MM.1S (cell line): Measurements from ENCODE around the gene KNOP1.

Experiments
- DNase-seq: peaks from one replicate; pipeline ENCODE4 v3.0.0-alpha.2; 2015
- H2AFZ ChIP-seq: fragments of 300-600 bp; sonication (generic); 2 replicates; pipeline ENCODE4 v1.6.0; 2016; ENCODE audit warnings: antibody characterized with exemption, low read length
- H3F3A ChIP-seq: fragments of 300-600 bp; sonication (generic); 2 replicates; pipeline ENCODE4 v1.6.1; 2016; ENCODE audit warnings: mild to moderate bottlenecking, antibody characterized with exemption, low read length, moderate library complexity, mixed read lengths; ENCODE audit not compliant: insufficient read depth
- H3K27ac ChIP-seq: fragments of 300-600 bp; sonication (generic); 2 replicates; pipeline ENCODE4 v1.5.1; 2016; ENCODE audit warnings: mild to moderate bottlenecking, low read length
- H3K27me3 ChIP-seq: fragments of 300-600 bp; sonication (generic); replicated peaks from 2 replicates; pipeline ENCODE4 v1.6.0; 2016; ENCODE audit warnings: low read length; ENCODE audit not compliant: insufficient read depth
- H3K36me3 ChIP-seq: fragments of 300-600 bp; sonication (generic); replicated peaks from 2 replicates; pipeline ENCODE4 v1.6.1; 2016; ENCODE audit warnings: mild to moderate bottlenecking, low read length, mixed read lengths; ENCODE audit not compliant: insufficient read depth
- H3K4me1 ChIP-seq: fragments of 300-600 bp; sonication (generic); 2 replicates; pipeline ENCODE4 v1.6.1; 2016; ENCODE audit warnings: low read length, mixed read lengths
- H3K4me2 ChIP-seq: fragments of 300-600 bp; sonication (generic); 2 replicates; pipeline ENCODE4 v1.6.0; 2016; ENCODE audit warnings: low read depth, low read length
- H3K4me3 ChIP-seq: fragments of 300-600 bp; sonication (generic); 2 replicates; pipeline ENCODE4 v1.5.1; 2016; ENCODE audit warnings: low read length, mixed read lengths
- H3K79me2 ChIP-seq: fragments of 300-600 bp; sonication (generic); 2 replicates; pipeline ENCODE4 v1.6.1; 2016; ENCODE audit warnings: mixed run types, low read length, mixed read lengths
- H3K9ac ChIP-seq: fragments of 300-600 bp; sonication (generic); 2 replicates; pipeline ENCODE4 v1.6.1; 2016; ENCODE audit warnings: low read length, mixed read lengths
- H3K9me2 ChIP-seq: fragments of 300-600 bp; sonication (generic); replicated peaks from 2 replicates; pipeline ENCODE4 v1.6.1; 2016; ENCODE audit warnings: mild to moderate bottlenecking, low read length, mixed read lengths; ENCODE audit not compliant: insufficient read depth
- H3K9me3 ChIP-seq: fragments of 300-600 bp; sonication (generic); replicated peaks from 2 replicates; pipeline ENCODE4 v1.6.1; 2016; ENCODE audit warnings: mild to moderate bottlenecking, low read length, mixed read lengths; ENCODE audit not compliant: insufficient read depth
- H4K20me1 ChIP-seq: fragments of 300-600 bp; sonication (generic); 2 replicates; pipeline ENCODE4 v1.6.1; 2016; ENCODE audit warnings: mild to moderate bottlenecking, low read length, moderate library complexity, mixed read lengths; ENCODE audit not compliant: insufficient read depth
- EZH2 ChIP-seq: fragments of 300-600 bp; sonication (generic); optimal IDR thresholded peaks from 2 replicates; pipeline ENCODE3; 2017; ENCODE audit warnings: low read depth, mild to moderate bottlenecking, antibody characterized with exemption, low read length, mixed read lengths
- EZH2phosphoT487 ChIP-seq: fragments of 300-600 bp; sonication (generic); IDR thresholded peaks from 2 replicates; pipeline ENCODE4 v1.6.1; 2018; ENCODE audit warnings: antibody characterized with exemption, low read length
- TF ChIP-seq, protein P1 (sequence below): fragments of 300-600 bp; sonication (generic); IDR thresholded peaks from 2 replicates; pipeline ENCODE4 v1.5.1; 2016; ENCODE audit warnings: antibody characterized with exemption, low read length, mixed read lengths

KNOP1 gene

DNA sequence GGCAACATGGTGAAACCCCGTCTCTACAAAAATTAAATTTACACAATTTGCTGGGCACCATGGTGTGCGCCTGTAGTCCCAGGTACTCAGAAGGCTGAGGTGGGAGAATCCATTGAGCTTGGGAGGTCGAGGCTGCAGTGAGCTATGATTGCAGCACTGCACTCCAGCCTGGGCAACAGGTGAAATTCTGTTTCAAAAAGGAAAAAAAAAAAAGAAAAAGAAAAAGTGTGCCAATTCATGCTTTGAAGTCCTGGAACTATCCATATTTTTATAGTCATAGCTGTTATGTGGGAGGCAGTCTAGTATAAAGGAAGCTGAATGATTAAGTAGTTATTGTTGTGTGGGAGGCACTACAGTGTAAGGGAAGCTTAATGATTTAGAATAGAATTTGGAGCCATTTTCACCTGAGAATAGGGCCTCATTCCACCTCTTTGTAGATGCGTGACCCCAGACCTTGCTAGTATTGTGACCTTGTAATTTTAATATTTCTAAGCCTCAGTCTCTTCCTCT lies 31.6 kb upstream of the KNOP1 start:
- Histone ChIP-seq H3K27ac (no peak overlapping the region), H4K20me1 (no peaks in the 10 kb centered on the region)

DNA sequence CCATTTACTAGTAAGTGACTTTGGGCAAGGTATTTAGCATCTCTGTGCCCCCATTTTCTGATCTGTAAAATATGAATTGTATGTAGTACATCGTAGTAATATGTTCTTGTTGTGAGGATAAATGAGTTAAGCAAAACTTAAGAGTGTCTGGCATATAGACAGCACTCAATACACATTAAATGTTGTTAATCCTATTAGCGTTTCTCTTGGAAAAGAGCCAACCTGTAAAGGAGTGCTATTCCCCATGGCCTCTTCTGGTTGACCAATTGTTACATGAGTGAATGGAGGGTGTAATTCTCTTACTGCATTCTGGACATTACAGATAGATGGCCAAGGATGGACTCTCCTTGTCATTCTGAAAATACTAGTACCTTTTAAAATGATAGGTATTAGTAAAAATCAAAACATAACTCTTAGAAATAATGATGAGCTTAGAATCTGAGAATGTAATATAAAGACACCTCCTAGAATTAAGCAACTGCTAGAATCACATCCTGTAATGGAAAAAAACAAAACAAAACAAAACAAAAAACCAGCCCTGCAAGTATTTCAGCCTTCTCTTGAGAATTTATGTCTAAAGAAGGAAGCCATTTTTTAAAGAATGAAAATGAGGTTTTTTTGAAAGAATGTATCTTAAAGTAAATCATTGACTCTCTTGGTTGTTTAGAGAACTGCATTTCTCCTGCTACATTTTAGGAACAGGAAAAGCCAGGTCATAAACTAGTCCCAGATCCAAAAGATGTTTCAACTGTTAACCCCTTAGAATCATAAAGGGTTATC lies 30.6 kb upstream of the KNOP1 start:
- TF ChIP-seq, protein P1, sequence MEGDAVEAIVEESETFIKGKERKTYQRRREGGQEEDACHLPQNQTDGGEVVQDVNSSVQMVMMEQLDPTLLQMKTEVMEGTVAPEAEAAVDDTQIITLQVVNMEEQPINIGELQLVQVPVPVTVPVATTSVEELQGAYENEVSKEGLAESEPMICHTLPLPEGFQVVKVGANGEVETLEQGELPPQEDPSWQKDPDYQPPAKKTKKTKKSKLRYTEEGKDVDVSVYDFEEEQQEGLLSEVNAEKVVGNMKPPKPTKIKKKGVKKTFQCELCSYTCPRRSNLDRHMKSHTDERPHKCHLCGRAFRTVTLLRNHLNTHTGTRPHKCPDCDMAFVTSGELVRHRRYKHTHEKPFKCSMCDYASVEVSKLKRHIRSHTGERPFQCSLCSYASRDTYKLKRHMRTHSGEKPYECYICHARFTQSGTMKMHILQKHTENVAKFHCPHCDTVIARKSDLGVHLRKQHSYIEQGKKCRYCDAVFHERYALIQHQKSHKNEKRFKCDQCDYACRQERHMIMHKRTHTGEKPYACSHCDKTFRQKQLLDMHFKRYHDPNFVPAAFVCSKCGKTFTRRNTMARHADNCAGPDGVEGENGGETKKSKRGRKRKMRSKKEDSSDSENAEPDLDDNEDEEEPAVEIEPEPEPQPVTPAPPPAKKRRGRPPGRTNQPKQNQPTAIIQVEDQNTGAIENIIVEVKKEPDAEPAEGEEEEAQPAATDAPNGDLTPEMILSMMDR = no peak
- TF ChIP-seq EZH2phosphoT487 = no peak
- no peak for TF ChIP-seq EZH2
- Histone ChIP-seq H4K20me1 (no peaks in the 10 kb centered on the region), H3K27me3 (no peaks in the 10 kb centered on the region), H3K36me3 (no peaks in the 10 kb centered on the region), H3F3A (no peaks in the 10 kb centered on the region), H2AFZ (no peak overlapping the region), H3K79me2 (no peaks in the 10 kb centered on the region), H3K9me3 (no peaks in the 10 kb centered on the region), H3K4me1 (no peaks in the 10 kb centered on the region), H3K4me2 (no peak overlapping the region), H3K27ac (no peak overlapping the region), H3K9me2 (no peaks in the 10 kb centered on the region), H3K9ac (no peak overlapping the region), H3K4me3 (no peak overlapping the region)
- DNase-seq = no peak

More for the DNA sequence above, 31.6 kb upstream of the KNOP1 start:
- no peaks in the 10 kb centered on the region for H3K9me3 ChIP-seq
- H2AFZ ChIP-seq = no peak overlapping the region
- no peak overlapping the region for H3K4me2 ChIP-seq
- H3K36me3 ChIP-seq = no peaks in the 10 kb centered on the region
- no peaks in the 10 kb centered on the region for H3K4me1 ChIP-seq
- H3K27me3 ChIP-seq = no peaks in the 10 kb centered on the region
- TF ChIP-seq EZH2phosphoT487 (no peak), EZH2 (no peak)
- TF ChIP-seq, protein P1 = no peak
- H3K9ac ChIP-seq = no peak overlapping the region
- H3F3A ChIP-seq = no peaks in the 10 kb centered on the region
- no peak for DNase-seq
- no peaks in the 10 kb centered on the region for H3K79me2 ChIP-seq
- H3K9me2 ChIP-seq = no peaks in the 10 kb centered on the region
- H3K4me3 ChIP-seq = no peak overlapping the region

DNA sequence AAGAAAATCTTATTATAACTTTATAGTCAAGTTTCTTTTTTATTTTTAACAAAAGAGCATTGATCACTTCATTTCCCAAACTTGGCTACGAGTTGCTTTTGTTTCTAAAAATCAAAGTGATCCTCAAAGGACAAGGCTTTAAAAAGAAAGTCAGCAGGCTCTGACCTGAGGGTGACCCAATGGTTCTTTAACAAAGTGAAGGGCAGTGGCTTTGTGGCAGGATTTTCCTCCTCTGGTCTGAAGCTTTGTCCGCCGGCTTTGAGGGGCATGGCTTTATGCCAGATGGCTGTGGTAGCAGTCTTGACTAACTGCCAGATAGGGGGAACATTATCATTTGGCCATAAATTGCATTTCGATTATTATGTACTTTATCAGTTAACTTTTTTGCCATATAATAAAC lies 28.5 kb upstream of the KNOP1 start:
- no peaks in the 10 kb centered on the region for H3K9me2 ChIP-seq
- H2AFZ ChIP-seq = no peak overlapping the region
- H4K20me1 ChIP-seq = no peaks in the 10 kb centered on the region
- no peaks in the 10 kb centered on the region for H3F3A ChIP-seq
- H3K27ac ChIP-seq = no peak overlapping the region
- H3K36me3 ChIP-seq = no peaks in the 10 kb centered on the region
- no peaks in the 10 kb centered on the region for H3K79me2 ChIP-seq
- no peak overlapping the region for H3K4me2 ChIP-seq
- H3K9ac ChIP-seq = no peak overlapping the region
- H3K4me3 ChIP-seq = no peak overlapping the region
- H3K4me1 ChIP-seq = no peaks in the 10 kb centered on the region
- no peak for TF ChIP-seq EZH2
- no peaks in the 10 kb centered on the region for H3K9me3 ChIP-seq
- H3K27me3 ChIP-seq = no peaks in the 10 kb centered on the region
- no peak for DNase-seq
